Measurements from ENCODE around the gene COL19A1. TPM values are rescaled to one million over a fixed set of nuclear protein-coding genes. Genes with fewer than 3 reads are reported as not detected.

COL19A1 gene
- total and polyA plus RNA-seq, 2 experiments from 2014 or later = not detected

DNA sequence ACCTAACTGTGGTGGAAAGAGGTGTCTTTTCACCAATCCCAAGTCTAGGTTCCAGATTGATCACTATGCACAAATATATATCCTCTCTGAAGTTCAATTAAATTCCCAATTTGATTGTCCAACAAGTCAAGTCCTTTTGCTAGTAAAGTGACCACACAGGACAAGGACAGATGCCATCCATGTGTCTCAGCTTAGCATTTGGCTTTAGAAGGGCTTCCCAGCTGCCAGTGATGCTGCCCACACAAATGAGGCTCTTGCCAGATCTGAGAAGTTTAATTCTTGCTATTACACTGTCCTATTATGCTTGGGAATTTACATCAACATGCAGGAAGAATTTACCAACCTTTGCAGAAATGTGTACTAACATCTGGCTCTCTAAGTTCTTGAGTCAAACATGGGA, 328.1 kb downstream of the COL19A1 start:
- Histone ChIP-seq H3F3A (replicated peaks; ENCODE audit: low read depth) (no peaks in the 10 kb centered on the region), H3K27me3 (ENCODE audit: insufficient read depth) (no peaks in the 10 kb centered on the region), H3K79me2 (replicated peaks; ENCODE audit: insufficient read depth) (no peaks in the 10 kb centered on the region), H3K4me1 (ENCODE audit: insufficient read depth) (no peaks in the 10 kb centered on the region), H3K4me2 (no peak overlapping the region), H2AFZ (no peak overlapping the region), H3K9me2 (ENCODE audit: insufficient read depth) (no peaks in the 10 kb centered on the region), H3K27ac (ENCODE audit: low read depth) (no peak overlapping the region), H4K20me1 (replicated peaks; ENCODE audit: insufficient read depth) (no peaks in the 10 kb centered on the region), H3K4me3 (no peak overlapping the region), H3K36me3 (ENCODE audit: insufficient read depth) (no peaks in the 10 kb centered on the region)
- Mint-ChIP-seq H3K36me3 (ENCODE audit: low read depth) (no peaks in the 10 kb centered on the region), H3K4me3 (no peak overlapping the region), H3K27me3 (ENCODE audit: insufficient read depth, low read depth, poor library complexity) (peaks cover 3% of the 10 kb centered on the region), H3K27ac (no peak overlapping the region), H3K4me1 (peaks cover 2% of the 10 kb centered on the region; the same call in 1 of the 3 replicates), H3K9me3 (no peaks in the 10 kb centered on the region)
- TF ChIP-seq CREB1 (CRISPR knock-in tag; IDR thresholded peaks at IDR 0.05; ENCODE audit: low read depth) (no peak), POLR2AphosphoS5 (IDR thresholded peaks at IDR 0.05; ENCODE audit: low read depth) (no peak), EZH2phosphoT487 (IDR thresholded peaks at IDR 0.05; ENCODE audit: unreplicated experiment) (no peak), NANOG (IDR thresholded peaks at IDR 0.05; ENCODE audit: borderline replicate concordance) (no peak), ZNF114 (CRISPR knock-in tag; IDR thresholded peaks at IDR 0.05) (no peak), EZH2 (IDR thresholded peaks at IDR 0.05; ENCODE audit: low read depth, unreplicated experiment) (no peak), ETS1 (IDR thresholded peaks at IDR 0.05) (no peak)
- TF ChIP-seq, protein P1, sequence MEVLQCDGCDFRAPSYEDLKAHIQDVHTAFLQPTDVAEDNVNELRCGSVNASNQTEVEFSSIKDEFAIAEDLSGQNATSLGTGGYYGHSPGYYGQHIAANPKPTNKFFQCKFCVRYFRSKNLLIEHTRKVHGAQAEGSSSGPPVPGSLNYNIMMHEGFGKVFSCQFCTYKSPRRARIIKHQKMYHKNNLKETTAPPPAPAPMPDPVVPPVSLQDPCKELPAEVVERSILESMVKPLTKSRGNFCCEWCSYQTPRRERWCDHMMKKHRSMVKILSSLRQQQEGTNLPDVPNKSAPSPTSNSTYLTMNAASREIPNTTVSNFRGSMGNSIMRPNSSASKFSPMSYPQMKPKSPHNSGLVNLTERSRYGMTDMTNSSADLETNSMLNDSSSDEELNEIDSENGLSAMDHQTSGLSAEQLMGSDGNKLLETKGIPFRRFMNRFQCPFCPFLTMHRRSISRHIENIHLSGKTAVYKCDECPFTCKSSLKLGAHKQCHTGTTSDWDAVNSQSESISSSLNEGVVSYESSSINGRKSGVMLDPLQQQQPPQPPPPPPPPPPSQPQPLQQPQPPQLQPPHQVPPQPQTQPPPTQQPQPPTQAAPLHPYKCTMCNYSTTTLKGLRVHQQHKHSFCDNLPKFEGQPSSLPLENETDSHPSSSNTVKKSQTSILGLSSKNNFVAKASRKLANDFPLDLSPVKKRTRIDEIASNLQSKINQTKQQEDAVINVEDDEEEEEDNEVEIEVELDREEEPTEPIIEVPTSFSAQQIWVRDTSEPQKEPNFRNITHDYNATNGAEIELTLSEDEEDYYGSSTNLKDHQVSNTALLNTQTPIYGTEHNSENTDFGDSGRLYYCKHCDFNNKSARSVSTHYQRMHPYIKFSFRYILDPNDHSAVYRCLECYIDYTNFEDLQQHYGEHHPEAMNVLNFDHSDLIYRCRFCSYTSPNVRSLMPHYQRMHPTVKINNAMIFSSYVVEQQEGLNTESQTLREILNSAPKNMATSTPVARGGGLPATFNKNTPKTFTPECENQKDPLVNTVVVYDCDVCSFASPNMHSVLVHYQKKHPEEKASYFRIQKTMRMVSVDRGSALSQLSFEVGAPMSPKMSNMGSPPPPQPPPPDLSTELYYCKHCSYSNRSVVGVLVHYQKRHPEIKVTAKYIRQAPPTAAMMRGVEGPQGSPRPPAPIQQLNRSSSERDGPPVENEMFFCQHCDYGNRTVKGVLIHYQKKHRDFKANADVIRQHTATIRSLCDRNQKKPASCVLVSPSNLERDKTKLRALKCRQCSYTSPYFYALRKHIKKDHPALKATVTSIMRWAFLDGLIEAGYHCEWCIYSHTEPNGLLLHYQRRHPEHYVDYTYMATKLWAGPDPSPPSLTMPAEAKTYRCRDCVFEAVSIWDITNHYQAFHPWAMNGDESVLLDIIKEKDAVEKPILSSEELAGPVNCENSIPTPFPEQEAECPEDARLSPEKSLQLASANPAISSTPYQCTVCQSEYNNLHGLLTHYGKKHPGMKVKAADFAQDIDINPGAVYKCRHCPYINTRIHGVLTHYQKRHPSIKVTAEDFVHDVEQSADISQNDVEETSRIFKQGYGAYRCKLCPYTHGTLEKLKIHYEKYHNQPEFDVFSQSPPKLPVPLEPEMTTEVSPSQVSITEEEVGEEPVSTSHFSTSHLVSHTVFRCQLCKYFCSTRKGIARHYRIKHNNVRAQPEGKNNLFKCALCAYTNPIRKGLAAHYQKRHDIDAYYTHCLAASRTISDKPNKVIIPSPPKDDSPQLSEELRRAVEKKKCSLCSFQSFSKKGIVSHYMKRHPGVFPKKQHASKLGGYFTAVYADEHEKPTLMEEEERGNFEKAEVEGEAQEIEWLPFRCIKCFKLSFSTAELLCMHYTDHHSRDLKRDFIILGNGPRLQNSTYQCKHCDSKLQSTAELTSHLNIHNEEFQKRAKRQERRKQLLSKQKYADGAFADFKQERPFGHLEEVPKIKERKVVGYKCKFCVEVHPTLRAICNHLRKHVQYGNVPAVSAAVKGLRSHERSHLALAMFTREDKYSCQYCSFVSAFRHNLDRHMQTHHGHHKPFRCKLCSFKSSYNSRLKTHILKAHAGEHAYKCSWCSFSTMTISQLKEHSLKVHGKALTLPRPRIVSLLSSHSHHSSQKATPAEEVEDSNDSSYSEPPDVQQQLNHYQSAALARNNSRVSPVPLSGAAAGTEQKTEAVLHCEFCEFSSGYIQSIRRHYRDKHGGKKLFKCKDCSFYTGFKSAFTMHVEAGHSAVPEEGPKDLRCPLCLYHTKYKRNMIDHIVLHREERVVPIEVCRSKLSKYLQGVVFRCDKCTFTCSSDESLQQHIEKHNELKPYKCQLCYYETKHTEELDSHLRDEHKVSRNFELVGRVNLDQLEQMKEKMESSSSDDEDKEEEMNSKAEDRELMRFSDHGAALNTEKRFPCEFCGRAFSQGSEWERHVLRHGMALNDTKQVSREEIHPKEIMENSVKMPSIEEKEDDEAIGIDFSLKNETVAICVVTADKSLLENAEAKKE (CRISPR knock-in tag; IDR thresholded peaks at IDR 0.05) = no peak
- TF ChIP-seq, protein P2, sequence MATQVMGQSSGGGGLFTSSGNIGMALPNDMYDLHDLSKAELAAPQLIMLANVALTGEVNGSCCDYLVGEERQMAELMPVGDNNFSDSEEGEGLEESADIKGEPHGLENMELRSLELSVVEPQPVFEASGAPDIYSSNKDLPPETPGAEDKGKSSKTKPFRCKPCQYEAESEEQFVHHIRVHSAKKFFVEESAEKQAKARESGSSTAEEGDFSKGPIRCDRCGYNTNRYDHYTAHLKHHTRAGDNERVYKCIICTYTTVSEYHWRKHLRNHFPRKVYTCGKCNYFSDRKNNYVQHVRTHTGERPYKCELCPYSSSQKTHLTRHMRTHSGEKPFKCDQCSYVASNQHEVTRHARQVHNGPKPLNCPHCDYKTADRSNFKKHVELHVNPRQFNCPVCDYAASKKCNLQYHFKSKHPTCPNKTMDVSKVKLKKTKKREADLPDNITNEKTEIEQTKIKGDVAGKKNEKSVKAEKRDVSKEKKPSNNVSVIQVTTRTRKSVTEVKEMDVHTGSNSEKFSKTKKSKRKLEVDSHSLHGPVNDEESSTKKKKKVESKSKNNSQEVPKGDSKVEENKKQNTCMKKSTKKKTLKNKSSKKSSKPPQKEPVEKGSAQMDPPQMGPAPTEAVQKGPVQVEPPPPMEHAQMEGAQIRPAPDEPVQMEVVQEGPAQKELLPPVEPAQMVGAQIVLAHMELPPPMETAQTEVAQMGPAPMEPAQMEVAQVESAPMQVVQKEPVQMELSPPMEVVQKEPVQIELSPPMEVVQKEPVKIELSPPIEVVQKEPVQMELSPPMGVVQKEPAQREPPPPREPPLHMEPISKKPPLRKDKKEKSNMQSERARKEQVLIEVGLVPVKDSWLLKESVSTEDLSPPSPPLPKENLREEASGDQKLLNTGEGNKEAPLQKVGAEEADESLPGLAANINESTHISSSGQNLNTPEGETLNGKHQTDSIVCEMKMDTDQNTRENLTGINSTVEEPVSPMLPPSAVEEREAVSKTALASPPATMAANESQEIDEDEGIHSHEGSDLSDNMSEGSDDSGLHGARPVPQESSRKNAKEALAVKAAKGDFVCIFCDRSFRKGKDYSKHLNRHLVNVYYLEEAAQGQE (IDR thresholded peaks at IDR 0.05; ENCODE audit: unreplicated experiment) = no peak
- ATAC-seq (no peak), DNase-seq (ENCODE audit: low spot score) (no peak)

Data from GM23338 (cell line).